IPS-NIHi7 (cell line): ENCODE data around the gene ANO5.
A peak's percentile ranks its signal among the peaks of the same experiment; 100 is the strongest.

Experiments
- DNase-seq: peaks from one replicate; pipeline ENCODE4 v3.0.0; 2012; ENCODE audit warnings: mixed read lengths; ENCODE audit errors: extremely low spot score

The ANO5 gene

GRCh38 chr11:22192642-22193347 is at the start of gene ANO5:
Gene ANO5 (plus strand): TSS chr11:22193085. CDS start chr11:22193493, 408 bp downstream.
- peak; percentile 84 for DNase-seq

GRCh38 chr11:22151649-22152197 is 41.2 kb upstream of the ANO5 start:
- DNase-seq, result no peak

DNA sequence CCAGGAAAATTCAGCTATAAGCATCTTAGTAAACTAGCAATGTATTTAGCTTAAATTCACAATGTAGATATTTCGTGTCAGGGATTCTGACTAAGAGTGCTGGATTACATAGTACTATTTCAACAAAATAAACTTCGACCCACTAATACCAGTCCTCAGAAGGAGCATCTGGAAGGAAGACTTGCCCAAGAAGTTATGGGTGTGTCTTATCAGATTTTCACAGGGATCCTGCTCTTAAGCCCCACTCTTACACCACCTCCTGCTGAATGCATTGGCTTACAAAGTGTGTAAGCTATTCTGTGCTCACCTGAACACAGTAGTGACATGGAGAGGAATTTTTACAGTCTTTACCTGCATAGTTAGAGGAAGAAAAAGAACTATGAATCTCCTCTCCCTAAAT is 35.4 kb upstream of the ANO5 start:
- no peak for DNase-seq

- no peak for DNase-seq
Observed at GRCh38 chr11:22161489-22161888, 31.4 kb upstream of the ANO5 start.

DNA sequence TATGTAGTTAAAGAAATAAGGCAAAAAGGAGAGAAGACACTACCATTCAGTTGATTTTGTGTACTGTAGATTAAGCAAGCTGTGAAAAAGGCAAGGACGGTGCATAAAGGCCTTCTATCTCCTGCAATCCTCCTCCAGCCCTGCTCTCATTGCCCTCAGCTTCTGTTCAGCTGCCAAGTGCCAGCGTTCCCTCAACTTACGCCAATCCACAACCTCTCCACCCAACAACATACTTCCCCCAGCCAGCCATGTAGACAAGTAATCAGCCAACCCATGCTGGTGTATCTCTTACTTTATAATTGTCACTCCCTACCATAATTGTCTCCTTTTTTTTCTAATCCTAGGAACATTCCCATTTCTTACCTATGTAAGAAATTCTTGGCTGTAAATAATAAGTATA is 30.1 kb upstream of the ANO5 start:
- DNase-seq, result no peak

- DNase-seq, result no peak
Observed at GRCh38 chr11:22163394-22163797, 29.5 kb upstream of the ANO5 start.

- DNase-seq, result no peak
Observed at GRCh38 chr11:22165087-22165486, 27.8 kb upstream of the ANO5 start.

DNA sequence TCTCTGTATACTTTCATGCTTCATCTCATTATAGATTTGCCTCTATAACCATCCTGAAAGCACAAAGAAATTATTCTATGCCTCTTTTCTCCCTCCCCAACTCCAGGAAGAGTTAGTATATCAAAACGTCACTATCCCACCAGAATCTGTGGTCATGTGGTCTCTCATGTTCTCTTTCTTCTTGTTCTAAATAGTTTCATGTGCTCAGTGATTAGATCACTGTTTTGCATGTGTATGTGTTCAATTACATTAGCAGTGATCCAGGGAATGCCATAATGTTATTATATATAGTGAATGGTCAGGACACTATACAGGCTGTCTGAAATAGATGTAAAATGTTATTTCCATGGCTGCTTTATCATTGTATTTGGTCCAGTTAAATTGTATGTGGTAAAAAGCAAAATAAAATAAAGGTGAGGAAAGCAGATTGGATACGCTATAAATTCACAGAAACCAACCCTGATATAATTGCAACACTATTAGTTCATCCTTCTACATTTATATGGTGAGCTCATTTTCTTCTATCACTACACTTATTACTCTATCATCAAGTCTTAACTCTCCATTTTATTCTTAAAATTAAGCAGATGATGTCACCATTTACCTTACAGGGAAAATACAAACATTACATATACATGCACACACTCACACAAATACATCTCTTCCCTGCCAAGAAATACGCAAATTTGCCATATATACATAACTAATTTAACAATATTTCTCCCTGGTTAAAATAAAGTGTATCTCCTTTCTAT is 26.9 kb upstream of the ANO5 start:
- no peak for DNase-seq

GRCh38 chr11:22169833-22170232 is 23.1 kb upstream of the ANO5 start:
- no peak for DNase-seq

DNA sequence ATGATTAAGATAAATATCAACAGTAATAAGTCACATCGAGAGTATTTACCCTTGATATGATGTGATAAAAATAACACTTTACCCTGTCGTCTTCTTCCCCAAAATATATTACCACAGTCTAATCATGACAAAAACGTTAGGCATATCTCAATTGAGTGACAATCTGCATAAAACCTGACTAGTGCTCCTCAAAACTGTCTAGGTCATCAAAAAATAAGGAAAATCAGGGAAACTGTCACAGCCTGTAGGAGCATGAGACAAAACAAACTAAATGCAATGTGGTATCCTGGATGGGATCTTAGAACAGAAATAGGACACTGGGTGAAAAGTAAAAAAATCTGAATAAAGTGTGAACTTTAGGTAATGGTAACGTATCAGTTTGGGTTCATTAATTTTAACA is 19.4 kb upstream of the ANO5 start:
- DNase-seq, result no peak

GRCh38 chr11:22177186-22177585 is 15.7 kb upstream of the ANO5 start:
- DNase-seq, result no peak

GRCh38 chr11:22179626-22180025 is 13.3 kb upstream of the ANO5 start:
- no peak for DNase-seq

DNA sequence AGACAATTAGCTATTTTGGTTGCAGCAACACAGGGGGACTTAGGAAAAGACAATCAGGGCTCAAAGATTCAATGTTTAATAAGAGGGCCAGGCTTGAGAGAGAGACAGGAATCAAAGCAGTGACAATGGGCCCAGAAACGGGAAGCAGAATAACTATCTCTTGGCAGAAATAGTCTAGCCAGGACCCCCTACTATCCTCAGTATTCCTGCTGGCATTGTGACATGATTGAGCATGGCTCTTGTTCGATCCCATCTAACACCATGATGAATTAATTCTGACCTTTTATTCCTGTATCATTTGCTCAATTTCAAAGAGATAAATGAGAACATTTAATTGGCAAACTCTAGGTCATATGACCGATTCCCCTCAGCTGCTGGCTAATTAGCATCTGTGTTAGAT is 12.8 kb upstream of the ANO5 start:
- no peak for DNase-seq

GRCh38 chr11:22189660-22190059 is 3.2 kb upstream of the ANO5 start:
- DNase-seq, result no peak

- no peak for DNase-seq
Observed at GRCh38 chr11:22190827-22191463, 1.9 kb upstream of the ANO5 start.

- DNase-seq, result peak; percentile 71
Observed at GRCh38 chr11:22192289-22192641, 620 bp upstream of the ANO5 start.

- peak; percentile 58 for DNase-seq
Observed at GRCh38 chr11:22193348-22194051, 615 bp downstream of the ANO5 start.

- no peak for DNase-seq
Observed at GRCh38 chr11:22194306-22194705, 1.4 kb downstream of the ANO5 start.

DNA sequence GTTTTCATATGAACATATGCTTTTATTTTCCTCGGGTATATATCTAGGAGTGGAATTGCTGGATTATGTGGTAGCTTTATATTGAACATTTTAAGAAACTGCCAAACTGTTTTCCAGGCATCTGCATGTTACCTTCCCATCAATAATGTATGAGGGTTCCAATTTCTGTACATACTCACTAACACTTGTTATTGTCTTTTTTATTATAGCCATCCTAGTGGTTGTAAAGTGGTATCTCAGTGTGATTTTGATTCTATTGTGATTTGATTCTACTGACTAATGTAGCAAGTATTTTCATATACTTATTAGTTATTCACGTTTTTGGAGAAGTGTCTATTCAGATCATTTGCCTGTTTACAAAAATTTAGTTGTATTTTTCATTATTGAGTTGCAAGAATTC is 2.0 kb downstream of the ANO5 start:
- no peak for DNase-seq

GRCh38 chr11:22197139-22198005 is 4.5 kb downstream of the ANO5 start:
- DNase-seq, result no peak

- no peak for DNase-seq
Observed at GRCh38 chr11:22199243-22199642, 6.4 kb downstream of the ANO5 start.
